CD4-positive, alpha-beta T cell treated with Interleukin-4 for 1 hour (primary cell): ENCODE measurements around the gene PDSS1.
"Not testable (repeated sequence)": the region's sequence is repeated elsewhere in the genome, so short reads cannot be mapped to it uniquely, and the experiment has no call there.

Experiments used
- DNase-seq, 2 donors: peaks; one replicate each; pipeline ENCODE4 v3.0.0-alpha.2; 2020 to 2022

Gene PDSS1, protein sequence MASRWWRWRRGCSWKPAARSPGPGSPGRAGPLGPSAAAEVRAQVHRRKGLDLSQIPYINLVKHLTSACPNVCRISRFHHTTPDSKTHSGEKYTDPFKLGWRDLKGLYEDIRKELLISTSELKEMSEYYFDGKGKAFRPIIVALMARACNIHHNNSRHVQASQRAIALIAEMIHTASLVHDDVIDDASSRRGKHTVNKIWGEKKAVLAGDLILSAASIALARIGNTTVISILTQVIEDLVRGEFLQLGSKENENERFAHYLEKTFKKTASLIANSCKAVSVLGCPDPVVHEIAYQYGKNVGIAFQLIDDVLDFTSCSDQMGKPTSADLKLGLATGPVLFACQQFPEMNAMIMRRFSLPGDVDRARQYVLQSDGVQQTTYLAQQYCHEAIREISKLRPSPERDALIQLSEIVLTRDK

DNA sequence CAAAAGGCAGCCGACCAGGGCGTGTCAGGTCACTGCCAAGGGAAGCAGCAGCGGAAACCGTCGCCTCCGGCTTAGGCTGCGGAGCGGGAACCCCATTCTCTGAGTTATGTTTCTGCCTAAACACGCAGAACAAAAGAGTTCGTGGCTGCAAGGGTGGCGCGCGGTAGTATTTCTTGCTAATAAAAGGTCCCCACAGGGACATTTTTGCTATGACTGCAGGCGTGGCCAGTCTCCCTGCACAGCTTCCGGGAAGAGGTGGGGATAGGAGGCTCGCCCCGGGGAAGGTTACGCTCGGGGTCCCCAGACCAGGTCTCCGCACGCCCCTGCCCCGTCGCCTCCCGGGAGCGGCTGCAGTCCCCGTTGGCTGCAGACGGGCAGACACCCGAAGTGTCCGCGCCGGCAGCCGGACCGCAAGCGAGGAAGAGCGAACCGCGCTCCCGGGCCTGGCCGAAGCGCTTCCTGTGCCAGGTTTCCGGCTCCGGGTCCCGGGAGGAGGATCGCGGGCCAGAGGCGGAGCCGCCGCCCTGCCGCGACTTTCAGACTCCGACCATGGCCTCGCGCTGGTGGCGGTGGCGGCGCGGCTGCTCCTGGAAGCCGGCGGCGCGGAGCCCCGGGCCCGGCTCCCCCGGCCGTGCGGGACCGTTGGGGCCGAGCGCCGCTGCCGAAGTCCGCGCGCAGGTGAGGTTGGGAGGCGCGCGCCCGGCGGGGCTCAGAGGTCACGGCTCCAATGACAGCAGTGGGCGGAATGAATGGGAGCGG lies at the start of gene PDSS1:
PDSS1 (plus strand) TSS at position 539 of the 759 bp plus-strand sequence; CDS start at position 550, 11 bp downstream.
- peak; percentile 66 to 79 for DNase-seq

DNA sequence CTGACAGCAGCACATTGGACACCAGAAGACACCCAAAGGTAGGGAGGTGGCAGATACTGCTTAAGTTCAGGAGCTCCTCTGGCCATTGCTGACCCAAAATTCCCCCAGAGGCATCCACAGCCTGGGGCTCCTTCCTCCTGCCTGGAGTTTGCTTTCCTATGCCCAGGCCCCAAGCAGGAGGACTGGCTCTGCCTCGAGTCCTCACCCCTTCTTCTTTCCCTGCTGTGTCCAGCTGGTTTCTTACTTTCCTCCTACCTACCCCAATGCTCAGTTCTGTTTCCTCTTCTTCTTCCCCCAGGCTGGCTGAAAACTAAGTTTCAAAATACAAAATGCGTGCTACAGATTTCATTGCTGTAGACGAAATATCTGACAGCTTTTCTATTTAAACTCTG lies 49.3 kb upstream of the PDSS1 start:
- not testable (repeated sequence) for DNase-seq

DNA sequence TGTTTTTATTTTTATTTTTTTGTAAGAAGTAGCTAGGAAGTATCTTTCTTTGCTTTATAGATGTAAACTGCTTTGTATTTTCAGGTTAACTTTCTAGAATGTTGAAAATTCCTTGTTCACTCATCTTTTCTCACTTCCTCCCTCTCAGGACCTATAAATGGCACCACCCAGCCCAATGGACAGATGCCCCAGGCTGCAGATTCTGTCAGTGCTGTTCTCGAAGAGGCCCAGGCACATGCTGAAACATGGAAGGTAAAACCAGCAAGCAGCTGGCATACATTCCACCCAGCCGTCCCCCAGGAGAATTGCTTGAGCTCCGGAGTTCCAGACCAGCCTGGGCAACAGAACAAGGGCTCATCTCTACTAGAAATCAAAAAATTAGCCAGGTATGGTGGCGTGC lies 47.1 kb upstream of the PDSS1 start:
- no peak for DNase-seq

DNA sequence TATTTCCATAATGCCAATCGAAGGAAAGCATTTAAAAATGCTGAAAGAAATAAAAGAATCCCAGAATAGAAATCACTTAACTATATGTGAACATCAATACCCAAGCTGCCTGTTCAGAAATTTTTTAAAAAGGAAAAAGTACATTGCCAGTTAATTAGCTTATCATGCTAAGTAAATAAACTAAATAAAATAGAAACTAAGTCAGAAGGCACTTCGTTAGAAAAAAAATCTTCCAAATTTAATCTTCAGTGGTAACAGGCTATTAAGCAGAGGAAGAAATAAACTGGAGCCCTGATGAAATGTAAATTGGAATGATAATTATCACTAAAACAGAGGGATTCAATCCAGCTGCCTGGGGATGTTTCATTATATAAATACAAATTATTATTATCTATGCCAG lies 46.0 kb upstream of the PDSS1 start:
- not testable (repeated sequence) for DNase-seq

DNA sequence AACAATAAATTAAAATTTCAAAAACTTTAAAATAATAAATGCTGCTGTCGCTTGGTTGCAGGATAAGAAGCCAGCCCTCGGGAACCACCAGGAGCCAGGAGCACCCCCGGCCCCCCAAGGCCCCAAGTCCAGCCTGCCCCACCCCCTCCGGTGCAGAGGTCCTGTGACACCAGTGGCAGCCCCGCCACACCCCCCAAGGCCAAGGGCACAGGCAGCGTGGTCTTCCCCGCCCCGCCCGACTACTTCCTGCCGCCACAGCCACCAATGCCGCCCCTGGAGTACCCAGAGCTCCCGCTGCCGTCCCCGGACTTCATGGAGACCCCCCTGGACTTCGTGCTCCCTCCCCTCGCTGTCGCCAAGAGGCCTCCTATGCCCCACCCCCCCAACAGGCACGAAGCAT lies 44.5 kb upstream of the PDSS1 start:
- DNase-seq = no peak

DNA sequence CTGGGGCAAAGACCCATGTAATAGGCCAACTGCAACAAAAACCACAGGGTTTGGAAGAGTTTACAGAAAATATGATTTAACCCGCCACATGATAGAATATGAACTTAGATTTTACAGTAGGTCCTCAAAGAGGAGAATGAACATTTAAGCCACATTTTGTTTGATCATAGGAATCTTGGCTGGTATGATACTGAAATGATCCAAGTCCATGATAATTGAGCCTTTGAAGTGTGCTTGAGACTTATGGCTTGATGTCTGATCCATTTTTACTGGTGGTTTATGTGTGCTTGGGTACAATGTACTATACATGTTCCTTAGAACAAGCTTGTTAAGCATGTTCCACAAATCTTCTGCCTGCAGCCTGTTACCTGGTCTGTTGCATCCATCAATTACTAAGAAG lies 41.8 kb upstream of the PDSS1 start:
- DNase-seq = no peak

DNA sequence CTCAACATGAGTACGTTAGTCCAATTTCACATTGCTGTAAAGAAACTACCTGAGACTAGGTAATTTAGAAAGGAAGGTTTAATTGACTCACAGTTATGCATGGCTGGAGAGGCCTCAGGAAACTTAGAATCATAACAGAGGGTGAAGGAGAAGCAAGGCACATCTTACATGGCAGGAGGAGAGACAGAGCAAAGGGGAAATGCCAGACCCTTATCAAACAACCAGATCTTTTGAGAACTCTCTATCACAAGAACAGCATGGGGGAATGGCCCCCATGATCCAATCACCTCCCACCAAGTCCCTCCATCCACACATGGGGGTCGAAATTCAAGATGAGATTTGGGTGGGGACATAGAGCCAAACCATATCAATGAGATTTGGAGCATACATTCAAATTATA lies 34.6 kb upstream of the PDSS1 start:
- DNase-seq = no peak

DNA sequence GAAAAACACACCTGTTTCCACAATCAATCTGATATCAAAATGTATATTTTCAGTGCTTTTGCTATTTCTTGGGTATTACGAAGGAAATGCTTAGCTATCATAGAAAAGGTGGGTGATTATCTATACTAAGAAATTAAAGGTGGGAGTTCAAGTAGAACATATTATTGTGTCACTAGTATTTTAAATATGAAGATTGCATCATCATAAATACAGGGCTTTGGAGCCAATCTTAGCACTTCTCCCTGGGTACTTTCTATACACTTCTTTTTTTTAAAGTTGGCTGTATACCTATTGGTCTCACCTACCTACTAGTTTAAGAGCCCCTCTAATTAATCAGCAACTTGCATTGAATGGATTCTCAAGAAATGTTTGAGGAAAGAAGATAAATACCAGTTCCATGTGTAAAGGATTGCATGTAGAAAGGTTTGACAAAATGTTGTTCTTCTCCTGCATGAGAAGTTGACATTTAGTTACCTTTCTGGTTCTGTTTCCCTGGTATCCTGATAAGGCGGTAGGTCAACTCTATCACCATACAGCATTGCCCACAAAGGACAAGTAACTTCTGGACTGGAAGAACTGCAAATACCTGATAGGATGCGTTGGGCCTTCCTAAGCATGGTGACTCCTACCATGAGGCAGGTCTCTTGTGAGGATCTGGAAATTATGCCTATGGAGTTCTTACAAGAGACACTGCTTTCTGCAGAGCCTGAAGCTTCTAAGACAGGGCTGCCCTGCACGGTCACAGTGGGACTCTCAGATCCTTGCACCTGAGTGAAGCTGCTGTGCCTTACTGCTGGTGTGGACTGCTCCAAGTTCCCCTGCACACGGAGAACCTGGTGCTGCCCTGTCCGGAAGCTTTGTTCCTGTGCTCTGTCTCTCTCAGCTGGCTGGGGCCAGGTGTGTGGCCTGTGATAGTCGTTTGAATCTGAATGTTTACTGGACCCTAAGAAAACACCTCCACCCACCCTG lies 32.1 kb upstream of the PDSS1 start:
- DNase-seq = no peak

DNA sequence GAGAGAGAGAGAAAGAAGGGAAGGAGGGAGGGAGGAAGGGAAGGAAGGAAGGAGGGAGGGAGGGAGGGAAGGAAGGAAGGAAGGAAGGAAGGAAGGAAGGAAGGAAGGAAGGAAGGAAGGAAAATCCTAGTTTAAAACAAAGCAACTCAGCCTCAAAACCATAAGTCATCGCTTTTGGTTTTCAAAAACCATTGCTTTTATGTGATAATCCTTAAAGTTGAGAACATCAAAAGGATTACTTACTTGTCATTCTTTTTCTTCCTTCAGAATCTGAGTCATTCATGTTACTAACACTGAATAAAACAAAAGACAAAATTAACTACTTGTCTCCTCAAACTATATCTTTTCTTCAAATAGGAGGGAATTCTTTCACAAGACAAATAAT lies 21.6 kb upstream of the PDSS1 start:
- DNase-seq = no peak

DNA sequence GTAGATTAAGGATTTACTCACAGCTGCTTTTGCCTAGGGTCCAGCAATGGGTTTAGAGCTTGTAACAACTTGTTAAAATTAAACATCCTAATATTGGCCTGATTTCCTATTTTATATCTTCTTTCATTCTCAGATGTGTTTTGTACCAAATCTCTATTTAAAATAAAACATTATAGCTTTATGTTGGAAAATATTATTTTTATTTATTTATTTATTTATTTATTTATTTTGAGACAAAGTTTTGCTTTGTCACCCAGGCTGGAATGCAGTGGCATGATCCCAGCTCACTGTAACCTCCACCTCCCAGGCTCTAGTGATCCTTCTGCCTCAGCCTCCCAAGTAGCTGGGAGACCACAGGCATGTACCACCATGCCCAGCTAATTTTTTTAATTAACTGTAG lies 17.9 kb upstream of the PDSS1 start:
- DNase-seq = no peak

DNA sequence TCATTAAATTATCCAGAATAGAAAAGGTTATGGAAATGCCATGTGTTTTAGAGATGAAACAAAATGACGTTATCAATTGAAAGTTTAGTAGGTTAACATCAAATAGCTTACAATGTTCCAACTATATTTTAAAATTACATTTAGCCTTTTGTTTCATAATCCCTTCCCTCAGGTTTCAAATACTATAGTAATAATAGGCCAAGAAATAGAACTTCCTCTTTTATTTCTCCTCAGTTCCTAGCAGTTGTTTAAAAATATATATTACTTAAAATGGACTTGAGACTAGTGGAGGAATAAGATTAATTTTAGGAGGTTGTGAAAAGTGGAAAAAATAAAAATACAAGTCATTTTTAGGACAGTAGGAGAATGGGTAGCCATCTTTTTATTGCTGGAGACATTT lies 16.4 kb upstream of the PDSS1 start:
- no peak for DNase-seq

DNA sequence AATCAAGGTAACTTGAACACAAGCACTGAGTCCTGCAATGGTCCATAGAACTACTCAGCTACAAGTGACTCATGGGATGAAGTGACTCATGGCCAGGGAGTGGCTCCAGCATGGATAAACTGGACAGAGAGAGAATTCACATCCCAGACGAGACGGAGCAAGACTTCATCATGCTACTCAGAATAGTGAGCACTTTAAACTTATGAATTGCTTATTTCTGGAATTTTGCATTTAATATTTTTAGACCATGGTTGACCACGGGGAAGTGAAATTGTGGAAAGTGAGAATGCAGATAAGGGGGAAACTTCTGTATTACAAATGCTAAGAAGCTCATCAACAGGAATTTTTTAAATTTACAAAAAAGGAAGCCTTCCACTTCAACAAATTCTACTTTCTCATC lies 15.5 kb upstream of the PDSS1 start:
- peak in 1 of 2 donors; percentile 45 for DNase-seq

DNA sequence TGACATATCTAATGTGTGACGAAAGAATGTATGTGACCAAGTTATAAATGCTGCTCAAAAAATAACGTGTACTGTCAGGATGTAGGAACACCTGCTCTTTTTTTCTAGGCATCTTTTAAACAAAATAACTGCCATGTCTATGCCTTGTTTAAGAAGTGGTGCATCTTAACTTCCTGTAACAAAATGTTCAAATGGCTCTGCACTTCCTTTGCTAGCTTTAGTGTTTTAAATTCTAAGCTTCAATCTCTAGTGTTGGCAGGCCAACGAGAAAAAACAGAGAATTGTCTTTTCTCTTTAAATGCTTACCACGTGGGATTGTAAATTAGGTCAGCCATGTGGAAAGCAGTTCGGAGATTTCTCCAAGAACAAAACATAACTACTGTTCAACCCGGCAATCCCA lies 14.6 kb upstream of the PDSS1 start:
- DNase-seq = peak; percentile 22 to 55

DNA sequence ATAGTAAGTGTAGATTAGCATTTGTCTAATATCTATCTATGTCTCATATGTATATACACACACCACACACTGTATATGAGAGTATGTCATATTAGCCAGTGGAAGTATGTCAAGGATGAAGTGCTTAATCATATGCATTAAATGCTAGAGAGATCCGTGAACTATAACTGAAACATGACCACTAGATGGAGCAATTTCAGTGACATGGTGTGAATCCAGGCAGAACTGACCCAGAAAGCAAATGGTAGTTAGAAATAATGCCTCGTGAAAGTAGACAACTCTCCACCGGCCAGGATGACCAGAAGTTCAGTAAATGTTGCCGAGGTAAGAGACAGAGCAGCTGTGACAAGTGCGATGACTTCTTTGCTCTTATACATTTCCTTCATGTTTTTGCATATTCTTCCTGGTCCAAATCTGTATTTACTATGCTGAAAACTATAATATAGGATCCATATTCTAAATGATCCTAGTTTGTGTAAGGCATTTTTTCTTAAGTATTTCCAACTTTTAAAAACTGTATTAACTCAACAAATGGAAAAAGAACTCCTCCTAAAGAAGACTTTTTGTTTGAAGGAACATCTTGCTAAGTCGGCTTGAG lies 12.7 kb upstream of the PDSS1 start:
- DNase-seq = peak; percentile 20 to 66

DNA sequence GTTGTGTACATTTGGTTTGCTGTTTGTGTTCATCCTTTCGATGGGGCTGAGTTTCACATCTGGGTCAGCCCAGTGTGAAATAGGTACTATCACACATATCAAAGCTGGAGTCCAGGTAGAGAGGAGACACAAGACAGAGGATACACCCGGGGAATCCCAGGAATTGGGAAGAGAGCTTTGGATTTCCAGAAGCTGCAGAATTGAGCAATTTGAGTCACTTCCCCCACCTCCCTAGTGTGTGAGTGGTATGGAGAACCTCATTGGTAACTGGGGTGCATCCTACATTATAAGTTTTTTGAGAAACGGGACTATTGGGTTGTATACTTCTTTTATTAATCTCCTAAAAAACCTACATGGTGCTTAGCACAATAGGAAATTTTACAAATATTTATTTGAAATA lies 12.1 kb upstream of the PDSS1 start:
- DNase-seq = no peak

DNA sequence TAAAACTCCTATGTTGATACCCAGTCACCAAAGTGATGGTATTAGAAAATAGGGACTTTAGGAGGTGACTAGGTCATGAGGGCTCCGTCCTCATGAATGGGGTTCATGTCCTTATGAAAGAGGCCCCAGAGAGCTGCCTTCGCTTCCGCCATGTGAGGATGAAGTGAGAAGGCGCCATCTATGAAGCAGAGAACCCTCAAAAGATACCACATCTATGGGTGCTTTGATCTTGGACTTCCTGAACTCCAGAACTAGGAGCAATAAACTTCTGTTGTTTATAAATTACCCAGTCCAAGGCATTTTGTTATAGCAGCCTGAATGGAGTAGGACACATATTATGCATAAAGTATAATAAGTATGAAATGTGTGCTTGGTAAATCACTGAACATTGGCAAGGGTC lies 8.1 kb upstream of the PDSS1 start:
- DNase-seq = no peak

DNA sequence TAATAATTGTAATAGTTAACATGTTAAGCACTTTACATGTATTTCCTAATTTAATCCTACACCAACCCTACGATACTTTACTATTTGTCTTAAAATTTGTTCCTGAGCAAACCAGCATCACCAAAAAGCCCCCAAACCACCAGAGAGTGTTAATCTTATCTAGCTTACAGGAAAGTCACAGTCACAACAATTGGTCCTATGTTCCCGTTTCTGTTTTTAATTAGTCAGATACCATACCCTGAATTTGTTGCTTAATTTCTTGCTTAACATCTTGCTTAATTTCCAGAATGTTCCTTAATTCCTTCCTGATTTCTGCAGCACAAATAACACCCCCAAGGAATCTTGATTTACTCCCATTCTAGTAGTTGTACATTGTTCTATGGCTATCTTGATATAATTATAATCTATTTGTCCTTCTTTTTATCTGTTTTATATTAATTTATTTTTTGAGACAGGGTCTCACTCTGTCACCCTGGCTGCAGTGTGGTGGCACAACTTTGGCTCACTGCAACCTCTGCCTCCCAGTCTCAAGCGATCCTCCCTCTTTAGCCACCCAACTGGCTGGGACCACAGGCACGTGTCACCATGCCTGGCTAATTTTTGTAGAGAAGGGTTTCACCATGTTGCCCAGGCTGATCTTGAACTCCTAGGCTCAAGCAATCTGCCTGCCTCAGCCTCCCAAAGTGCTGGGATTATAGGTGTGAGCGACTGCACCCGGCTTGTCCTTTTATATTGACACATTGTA lies 6.6 kb upstream of the PDSS1 start:
- no peak for DNase-seq

DNA sequence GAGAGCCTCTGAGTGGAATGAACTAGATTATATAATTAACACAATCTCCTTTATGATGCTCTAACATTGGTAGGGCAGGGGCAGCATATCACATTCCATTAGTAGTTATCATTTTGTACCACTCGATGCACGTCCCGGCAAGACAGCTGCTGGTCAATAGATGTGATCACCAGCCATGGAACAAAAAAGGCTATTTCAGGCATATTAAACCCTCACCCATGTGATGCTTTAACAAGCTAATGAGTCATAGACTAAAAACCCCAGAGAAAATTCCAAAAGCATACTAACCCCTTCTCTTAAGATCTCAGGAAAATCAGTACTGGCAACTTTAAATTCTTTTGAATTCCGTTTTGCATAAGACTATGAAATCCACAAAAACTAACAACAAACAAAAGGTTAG lies 3.0 kb upstream of the PDSS1 start:
- not testable (repeated sequence) for DNase-seq

DNA sequence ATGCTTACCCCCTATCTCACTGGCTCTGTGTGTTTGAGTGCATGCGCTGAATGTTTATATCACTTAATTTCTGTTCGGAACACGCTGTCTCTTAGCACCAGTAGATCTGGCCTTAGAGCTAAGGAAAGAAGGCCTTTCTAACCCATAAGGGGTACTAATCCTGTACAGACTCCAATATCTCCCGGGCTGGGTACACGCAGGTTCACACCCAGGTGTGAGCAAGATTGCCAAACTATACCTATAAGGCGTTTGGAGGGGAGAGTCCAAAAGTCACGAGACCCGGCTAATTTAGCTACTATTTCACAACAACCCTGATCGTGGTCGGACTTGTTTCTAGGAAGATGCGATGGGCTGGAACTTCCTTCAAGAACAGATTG lies 727 bp upstream of the PDSS1 start:
- no peak for DNase-seq

DNA sequence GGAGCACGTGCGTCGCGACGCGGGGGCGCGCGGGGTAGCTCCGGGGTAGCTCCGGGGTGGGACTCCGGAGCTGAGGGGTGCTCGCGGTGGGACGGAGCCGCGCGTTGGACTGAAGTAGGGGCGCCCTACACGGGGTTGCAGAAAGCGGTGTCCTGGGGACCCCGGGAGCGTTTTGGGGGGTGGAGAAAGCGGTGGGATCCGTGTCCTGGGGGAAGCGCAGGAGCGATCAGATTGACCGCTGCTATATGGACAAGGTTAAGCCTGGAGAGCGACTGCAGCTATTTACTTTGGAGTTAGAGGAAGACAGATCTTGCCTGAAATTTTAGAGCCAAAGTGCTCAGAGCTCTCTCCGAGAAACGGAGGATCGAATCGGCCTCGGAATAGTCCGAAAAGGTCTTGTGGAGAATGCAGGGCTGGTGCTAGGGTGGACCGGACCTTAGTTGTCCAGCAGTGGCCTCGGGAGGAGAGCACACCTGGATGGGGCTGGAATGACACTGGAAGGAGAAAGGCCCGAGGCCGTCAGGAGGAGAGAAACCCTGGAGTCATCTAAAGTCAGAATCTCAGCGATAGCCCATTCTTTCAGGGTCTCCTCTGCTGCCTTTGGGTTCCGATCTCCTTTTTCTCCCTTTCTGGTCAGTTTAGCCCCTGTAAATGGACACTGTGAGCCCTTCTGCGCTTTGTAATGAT lies 564 bp downstream of the PDSS1 start:
- DNase-seq = no peak

DNA sequence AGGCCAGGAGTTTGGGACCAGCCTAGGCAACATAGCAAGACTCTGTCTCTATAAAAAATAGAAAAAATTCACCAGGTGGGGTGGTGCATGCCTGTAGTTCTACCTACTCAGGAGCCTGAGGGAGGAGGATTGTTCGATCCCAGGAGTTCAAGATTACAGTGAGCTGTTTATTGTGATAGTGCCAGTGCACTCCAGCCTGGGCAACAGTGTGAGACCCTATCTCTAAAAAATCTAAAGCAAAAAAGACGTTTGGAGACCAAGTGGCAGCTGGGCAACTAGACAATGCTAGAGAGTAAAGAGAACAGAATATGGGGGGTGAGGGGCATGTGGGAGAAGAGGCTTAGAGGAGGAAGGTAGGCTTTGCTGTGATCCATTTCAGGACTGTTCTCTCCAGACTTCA lies 1.4 kb downstream of the PDSS1 start:
- DNase-seq = no peak
